B cell (primary cell): ENCODE measurements around the gene MAP7D1. TPM values are rescaled to one million over a fixed set of nuclear protein-coding genes. Genes with fewer than 3 reads are reported as not detected.

Experiments
- ATAC-seq: fragments of 200-7000 bp; cut with Tn5 transposase; one replicate; pipeline ENCODE4 v1.10.0; 2021; ENCODE audit warnings: low read depth, mild to moderate bottlenecking, moderate number of reproducible peaks, moderate library complexity
- CTCF ChIA-PET: fragments of 350-600 bp; sonication (Branson Sonifier 250); formaldehyde crosslinking; loops from one replicate; lab custom pipeline; 2021; ENCODE audit warnings: antibody characterized with exemption, inconsistent platforms; lab: Charles Lee
- POLR2A ChIA-PET: fragments of 350-600 bp; sonication (Branson Sonifier 250); formaldehyde crosslinking; loops from one replicate; lab custom pipeline; 2021; ENCODE audit warnings: antibody characterized with exemption; lab: Charles Lee
- DNase-seq: peaks from one replicate; pipeline ENCODE4 v3.0.0; 2013
- H2AFZ ChIP-seq: 2 replicates; pipeline ENCODE4 v1.6.1; 2012; ENCODE audit warnings: mild to moderate bottlenecking, low read depth, low read length; ENCODE audit not compliant: insufficient read depth, poor library complexity, severe bottlenecking
- H3K27ac ChIP-seq, 2 donors: 1 replicate in 1 of 2; 2 replicates in 1 of 2; pipeline ENCODE4 v1.5.1; 2012 to 2013; ENCODE audit warnings: low read length in 2 of 2, mild to moderate bottlenecking in 2 of 2, moderate library complexity in 1 of 2
- H3K27me3 ChIP-seq, 4 experiments: fragments of 200-600 bp in 1 of 4; sonication (generic) in 1 of 4; replicated peaks in 1 of 4; 1 replicate in 2 of 4; 2 replicates in 2 of 4; pipeline versions ENCODE4 v1.6.1 to v1.7.0; 2013 to 2016; ENCODE audit warnings: low read length in 3 of 4, mild to moderate bottlenecking in 2 of 4, mixed read lengths in 1 of 4, moderate library complexity in 1 of 4; ENCODE audit not compliant: insufficient read depth in 4 of 4, control insufficient read depth in 3 of 4; ENCODE audit errors: control extremely low read depth in 1 of 4
- H3K36me3 ChIP-seq, 2 experiments: replicated peaks in 1 of 2; 1 replicate in 1 of 2; 2 replicates in 1 of 2; pipeline versions ENCODE4 v1.6.1 to v1.7.1; 2013; ENCODE audit warnings: low read length in 1 of 2; ENCODE audit not compliant: insufficient read depth in 2 of 2, control insufficient read depth in 1 of 2; ENCODE audit errors: control extremely low read depth in 1 of 2, extremely low read depth in 1 of 2
- H3K4me1 ChIP-seq, 2 donors: fragments of 200-600 bp in 1 of 2; sonication (generic) in 1 of 2; 1 replicate in 1 of 2; 2 replicates in 1 of 2; pipeline versions ENCODE4 v1.5.1 to v1.6.1; 2013 to 2017; ENCODE audit warnings: low read length in 2 of 2; ENCODE audit not compliant: control insufficient read depth in 2 of 2, insufficient read depth in 2 of 2
- H3K4me2 ChIP-seq: replicated peaks from 2 replicates; pipeline ENCODE3; 2012; ENCODE audit warnings: mild to moderate bottlenecking, low read depth, low read length; ENCODE audit not compliant: poor library complexity, severe bottlenecking
- H3K4me3 ChIP-seq, 5 experiments: fragments of 200-600 bp in 1 of 5; sonication (generic) in 1 of 5; 1 replicate in 3 of 5; 2 replicates in 2 of 5; pipeline versions ENCODE4 v1.5.1 to v1.7.0; 2011 to 2016; ENCODE audit warnings: low read length in 4 of 5, mild to moderate bottlenecking in 4 of 5, low read depth in 2 of 5, control low read depth in 1 of 5, moderate library complexity in 1 of 5; ENCODE audit not compliant: insufficient read depth in 1 of 5; ENCODE audit errors: control extremely low read depth in 1 of 5, extremely low read depth in 1 of 5
- H3K79me2 ChIP-seq: fragments of 200-600 bp; sonication (generic); one replicate; pipeline ENCODE4 v1.6.0; 2016; ENCODE audit warnings: low read length; ENCODE audit not compliant: control insufficient read depth, insufficient read depth
- H3K9ac ChIP-seq: fragments of 200-600 bp; sonication (generic); 2 replicates; pipeline ENCODE4 v1.6.1; 2017; ENCODE audit warnings: mild to moderate bottlenecking, low read length, moderate library complexity
- H3K9me3 ChIP-seq, 3 donors: one replicate each; pipeline versions ENCODE4 v1.6.1 to v1.7.1; 2013; ENCODE audit warnings: low read length in 2 of 3; ENCODE audit not compliant: control insufficient read depth in 2 of 3, insufficient read depth in 1 of 3; ENCODE audit errors: control extremely low read depth in 1 of 3
- H4K20me1 ChIP-seq: 2 replicates; pipeline ENCODE4 v1.6.0; 2012; ENCODE audit warnings: mild to moderate bottlenecking, low read length; ENCODE audit not compliant: insufficient read depth, control insufficient read depth, poor library complexity, severe bottlenecking
- H3K27ac Mint-ChIP-seq: one replicate; pipeline ENCODE4 v1.8.0; 2021; ENCODE audit warnings: mixed read lengths
- H3K27me3 Mint-ChIP-seq: one replicate; pipeline ENCODE4 v1.8.0; 2021; ENCODE audit warnings: mixed read lengths
- H3K4me1 Mint-ChIP-seq: one replicate; pipeline ENCODE4 v1.8.0; 2021; ENCODE audit warnings: mixed read lengths
- H3K4me3 Mint-ChIP-seq: one replicate; pipeline ENCODE4 v1.8.0; 2021; ENCODE audit warnings: mixed read lengths
- H3K9me3 Mint-ChIP-seq: one replicate; pipeline ENCODE4 v1.8.0; 2022; ENCODE audit warnings: mixed read lengths; ENCODE audit not compliant: insufficient read depth
- CTCF ChIP-seq: fragments of 200-600 bp; IDR thresholded peaks from one replicate; pipeline ENCODE4 v1.8.0; 2022; ENCODE audit warnings: antibody characterized with exemption, mild to moderate bottlenecking
- EZH2 ChIP-seq: IDR thresholded peaks from 2 replicates; pipeline ENCODE4 v1.6.1; 2012; ENCODE audit warnings: borderline replicate concordance, low read depth, mild to moderate bottlenecking, moderate library complexity, low read length; ENCODE audit not compliant: insufficient read depth, poor library complexity, severe bottlenecking
- WGBS: methylation state at CpG from one replicate; pipeline ENCODE4 v1.1.5; 2013; ENCODE audit warnings: missing lambda C conversion rate; ENCODE audit not compliant: insufficient coverage; 5-methylcytosine and 5-hydroxymethylcytosine counted together
- intact Hi-C: fragments of 100-400 bp; cut with micrococcal nuclease; formaldehyde crosslinking; loops from one replicate; pipeline ENCODE4 v1.10.0; 2022
- polyA plus RNA-seq: library from polyadenylated mRNA; depleted of rRNA; stranded (reverse); fragments of >200 nt; gene quantifications from 2 replicates; pipeline ENCODE4 v1.2.3, GENCODE V29; 2012
- total RNA-seq, 2 donors: library from RNA; stranded (reverse); fragments of 120-200 nt in 1 of 2; gene quantifications; 1 replicate in 1 of 2; 2 replicates in 1 of 2; pipeline versions ENCODE4 v1.2.3 to v1.2.4, GENCODE V29; 2013 to 2022

MAP7D1 gene
- total and polyA plus RNA-seq, 2 donors (not counting 1 experiment from before 2014, with no cell fraction given) = 44.2 to 65.2 TPM

GRCh38 chr1:36124404-36125128 lies 31.4 kb upstream of the MAP7D1 start:
- Histone ChIP-seq H3K9ac (no peak overlapping the region), H3K27ac (no peak overlapping the region), H3K79me2 (no peaks in the 10 kb centered on the region), H3K36me3 (no peaks in the 10 kb centered on the region), H2AFZ (no peak overlapping the region), H4K20me1 (no peaks in the 10 kb centered on the region), H3K9me3 (no peaks in the 10 kb centered on the region), H3K4me2 (peak overlapping the region; percentile 82), H3K27me3 (peaks cover 0 to 22% (median 2%) of the 10 kb centered on the region in 4 experiments), H3K4me1 (peaks cover 28% of the 10 kb centered on the region in 2 donors), H3K4me3 (no peak overlapping the region)
- Mint-ChIP-seq H3K9me3 (no peaks in the 10 kb centered on the region), H3K27me3 (peaks cover 8% of the 10 kb centered on the region), H3K27ac (no peak overlapping the region), H3K4me3 (peak overlapping the region; percentile 74), H3K4me1 (peaks cover 32% of the 10 kb centered on the region)
- DNase-seq (peak; percentile 26), ATAC-seq (no peak)
- ChIA-PET CTCF (no interaction called here), POLR2A (no interaction called here)
- 32% methylated on average over 40 of the region's 42 CpGs for WGBS
- no peak for TF ChIP-seq EZH2
- no peak for TF ChIP-seq CTCF
- intact Hi-C loops = no loop called here

- Mint-ChIP-seq H3K27me3 (peaks cover 8% of the 10 kb centered on the region), H3K4me3 (peak within 1 kb of the TSS; percentile 74), H3K9me3 (no peaks in the 10 kb centered on the region), H3K4me1 (peaks cover 32% of the 10 kb centered on the region), H3K27ac (no peak within 1 kb of the TSS)
- H3K4me1 ChIP-seq = peaks cover 28% of the 10 kb centered on the region in 2 donors
- peaks cover 0 to 22% (median 2%) of the 10 kb centered on the region in 4 experiments for H3K27me3 ChIP-seq
- peak within 1 kb of the TSS; percentile 82 for H3K4me2 ChIP-seq
- intact Hi-C loops = no loop called here
- peak within 1 kb of the TSS in 3 of 5 experiments; percentile 8 to 45 (median 28) for H3K4me3 ChIP-seq
- ChIA-PET POLR2A (no interaction called here), CTCF (no interaction called here)
- no peaks in the 10 kb centered on the region for H3K36me3 ChIP-seq
- H4K20me1 ChIP-seq = no peaks in the 10 kb centered on the region
- H2AFZ ChIP-seq = peak within 1 kb of the TSS; percentile 41
- no peaks in the 10 kb centered on the region for H3K79me2 ChIP-seq
- peak within 1 kb of the TSS; percentile 48 for H3K9ac ChIP-seq
- peak; percentile 31 for DNase-seq
- TF ChIP-seq EZH2 (no peak), CTCF (no peak)
- ATAC-seq = peak; percentile 35
- H3K27ac ChIP-seq = no peak within 1 kb of the TSS
- no peaks in the 10 kb centered on the region for H3K9me3 ChIP-seq
- 16% methylated on average over 77 of the region's 77 CpGs for WGBS
Measured at GRCh38 chr1:36125129-36125991, 30.6 kb upstream of the MAP7D1 start, which contains the start of gene COL8A2. TSS of gene COL8A2 (minus strand) at chr1:36125222. CDS start at chr1:36100242, 24,980 bp downstream.
